ENCODE data around the gene TPM4.
A peak's percentile ranks its signal among the peaks of the same experiment; 100 is the strongest.

The TPM4 gene

GRCh38 chr19:16042533-16043085 is 33.7 kb upstream of the TPM4 start:
- DNase-seq: no peak

- no peak for DNase-seq
These were observed 33.0 kb upstream of the TPM4 start for GRCh38 chr19:16043156-16043757.

GRCh38 chr19:16044746-16045145 is 31.5 kb upstream of the TPM4 start:
- DNase-seq: no peak

GRCh38 chr19:16045171-16045570 is 31.1 kb upstream of the TPM4 start:
- DNase-seq: no peak

- DNase-seq: no peak
These were observed 30.4 kb upstream of the TPM4 start for GRCh38 chr19:16045893-16046292.

- no peak for DNase-seq
These were observed 27.7 kb upstream of the TPM4 start for GRCh38 chr19:16048583-16048982.

GRCh38 chr19:16051254-16052025 is 24.9 kb upstream of the TPM4 start:
- peak; percentile 53 for DNase-seq

- DNase-seq: no peak
These were observed 23.9 kb upstream of the TPM4 start for GRCh38 chr19:16052353-16052752.

GRCh38 chr19:16057062-16057461 is 19.2 kb upstream of the TPM4 start:
- no peak for DNase-seq

- DNase-seq: no peak
These were observed 16.0 kb upstream of the TPM4 start for GRCh38 chr19:16060294-16060693.

- DNase-seq: no peak
These were observed 14.4 kb upstream of the TPM4 start for GRCh38 chr19:16061943-16062342.

- DNase-seq: peak; percentile 66
These were observed 13.5 kb upstream of the TPM4 start for GRCh38 chr19:16062789-16063188.

GRCh38 chr19:16064209-16064889 is 11.9 kb upstream of the TPM4 start:
- DNase-seq: no peak

GRCh38 chr19:16066611-16067104 is 9.6 kb upstream of the TPM4 start:
- peak; percentile 61 for DNase-seq

GRCh38 chr19:16067205-16067938 is 8.9 kb upstream of the TPM4 start:
- DNase-seq: no peak

GRCh38 chr19:16068696-16069259 is 7.5 kb upstream of the TPM4 start:
- no peak for DNase-seq

GRCh38 chr19:16069813-16070365 is 6.4 kb upstream of the TPM4 start:
- no peak for DNase-seq

GRCh38 chr19:16070366-16070990 is 5.8 kb upstream of the TPM4 start:
- peak; percentile 90 for DNase-seq

GRCh38 chr19:16071072-16071691 is 5.1 kb upstream of the TPM4 start:
- no peak for DNase-seq

- no peak for DNase-seq
These were observed 2.8 kb upstream of the TPM4 start for GRCh38 chr19:16073481-16073880.

GRCh38 chr19:16073988-16074387 is 2.3 kb upstream of the TPM4 start:
- no peak for DNase-seq
